HepG2 (cell line): ENCODE data around the gene MMP24OS. TPM values are rescaled to one million over a fixed set of nuclear protein-coding genes. Genes with fewer than 3 reads are reported as not detected.

ENCODE experiments used
- ATAC-seq: fragments of 200-7000 bp; cut with Tn5 transposase; 3 replicates; pipeline ENCODE4 v1.9.1; 2020; ENCODE audit warnings: mild to moderate bottlenecking, moderate library complexity
- BruUV-seq: library from RNA; stranded (reverse); fragments of 400-500 nt; replicated peaks from 2 replicates; lab custom pipeline; 2021; lab: Mats Ljungman, UMichigan
- CTCF ChIA-PET: fragments of 300-600 bp; formaldehyde crosslinking; extraction: SDS; loops from one replicate; lab custom pipeline; 2021; ENCODE audit warnings: low total read pairs, inconsistent platforms, low intra/inter-chr PET ratio; lab: Yijun Ruan, JAX
- POLR2A ChIA-PET: fragments of 350-600 bp; sonication (Branson Sonifier 250); formaldehyde crosslinking; loops from one replicate; lab custom pipeline; 2020; ENCODE audit warnings: antibody characterized with exemption, inconsistent platforms; lab: Yijun Ruan, JAX
- DNase-seq: peaks from one replicate; pipeline ENCODE4 v3.0.0-alpha.2; 2015; ENCODE audit warnings: low spot score
- FAIRE-seq: peaks from 3 replicates; lab custom pipeline; 2011; peaks lifted over from hg19 to GRCh38; lab: Jason Lieb, UNC
- H2AFZ ChIP-seq: one replicate; pipeline ENCODE4 v1.6.1; 2011; ENCODE audit warnings: low read length, inconsistent platforms
- H3K27ac ChIP-seq: fragments of 300-600 bp; 3 replicates; pipeline ENCODE4 v1.8.0; 2011; ENCODE audit warnings: mixed run types, mild to moderate bottlenecking, mixed read lengths, low read length, inconsistent platforms; ENCODE audit not compliant: insufficient read depth; ENCODE audit errors: extremely low read length
- H3K27me3 ChIP-seq, 2 experiments: fragments of 200-600 bp in 1 of 2; 2 replicates in 1 of 2; 3 replicates in 1 of 2; pipeline versions ENCODE4 v1.6.0 to v1.8.0; 2011; ENCODE audit warnings: low read length in 2 of 2, mild to moderate bottlenecking in 2 of 2, moderate library complexity in 2 of 2, inconsistent platforms in 1 of 2; ENCODE audit not compliant: insufficient read depth in 2 of 2, control insufficient read depth in 1 of 2
- H3K36me3 ChIP-seq, 2 experiments: fragments of 200-600 bp in 1 of 2; replicated peaks in 1 of 2; 2 replicates in 1 of 2; 3 replicates in 1 of 2; pipeline versions ENCODE4 v1.5.1 to v1.8.0; 2011; ENCODE audit warnings: low read length in 2 of 2, inconsistent platforms in 1 of 2; ENCODE audit not compliant: insufficient read depth in 2 of 2, control insufficient read depth in 1 of 2
- H3K4me1 ChIP-seq: 2 replicates; pipeline ENCODE4 v1.5.1; 2012; ENCODE audit warnings: low read length, inconsistent platforms; ENCODE audit not compliant: insufficient read depth
- H3K4me2 ChIP-seq: 2 replicates; pipeline ENCODE4 v1.6.0; 2011; ENCODE audit warnings: low read depth, low read length, inconsistent platforms
- H3K4me3 ChIP-seq, 3 experiments: fragments of 200-600 bp in 1 of 3; sonication (generic), shearing (Covaris generic) in 1 of 3; replicated peaks in 1 of 3; 2 replicates each; pipeline ENCODE4 v1.5.1; 2011 to 2016; ENCODE audit warnings: low read length in 3 of 3, inconsistent platforms in 2 of 3, low read depth in 2 of 3, mild to moderate bottlenecking in 2 of 3, control low read depth in 1 of 3, mixed read lengths in 1 of 3; ENCODE audit not compliant: insufficient read depth in 1 of 3
- H3K79me2 ChIP-seq: one replicate; pipeline ENCODE4 v1.6.1; 2011; ENCODE audit warnings: low read length, inconsistent platforms; ENCODE audit not compliant: insufficient read depth
- H3K9ac ChIP-seq: 2 replicates; pipeline ENCODE4 v1.6.0; 2011; ENCODE audit warnings: mild to moderate bottlenecking, low read depth, low read length, inconsistent platforms; ENCODE audit not compliant: insufficient read depth
- H3K9me3 ChIP-seq: 2 replicates; pipeline ENCODE4 v1.5.1; 2012; ENCODE audit warnings: mild to moderate bottlenecking, low read length
- H4K20me1 ChIP-seq: 2 replicates; pipeline ENCODE4 v1.6.0; 2011; ENCODE audit warnings: inconsistent platforms, mild to moderate bottlenecking, low read length, moderate library complexity; ENCODE audit not compliant: insufficient read depth
- DNMT1 ChIP-seq: sonication (generic); formaldehyde crosslinking; IDR thresholded peaks from 2 replicates; pipeline ENCODE4 v1.5.1; 2020; ENCODE audit warnings: mild to moderate bottlenecking, missing genetic modification reagents
- HES4 ChIP-seq: sonication (generic); formaldehyde crosslinking; IDR thresholded peaks from 2 replicates; pipeline ENCODE4 v1.9.0; 2021; ENCODE audit warnings: mild to moderate bottlenecking, missing genetic modification reagents, borderline replicate concordance
- HOXA3 ChIP-seq: sonication (generic); formaldehyde crosslinking; IDR thresholded peaks from 2 replicates; pipeline ENCODE4 v1.5.0; 2020; ENCODE audit warnings: missing genetic modification reagents
- MYC ChIP-seq: sonication (generic); formaldehyde crosslinking; IDR thresholded peaks from 2 replicates; pipeline ENCODE4 v1.9.0; 2021; ENCODE audit warnings: missing genetic modification reagents, borderline replicate concordance
- SALL2 ChIP-seq: sonication (generic); formaldehyde crosslinking; IDR thresholded peaks from 2 replicates; pipeline ENCODE4 v1.8.1; 2023; ENCODE audit warnings: mild to moderate bottlenecking, missing genetic modification reagents, inconsistent platforms
- SPEN ChIP-seq: sonication (generic); formaldehyde crosslinking; IDR thresholded peaks from 2 replicates; pipeline ENCODE4 v1.5.1; 2020; ENCODE audit warnings: low read depth, mild to moderate bottlenecking, missing genetic modification reagents
- ZBTB7B ChIP-seq: sonication (generic); formaldehyde crosslinking; IDR thresholded peaks from 2 replicates; pipeline ENCODE4 v1.4.0; 2020; ENCODE audit warnings: missing genetic modification reagents
- ZNF225 ChIP-seq: sonication (generic); formaldehyde crosslinking; IDR thresholded peaks from 2 replicates; pipeline ENCODE4 v1.4.0; 2020; ENCODE audit warnings: mild to moderate bottlenecking, missing genetic modification reagents
- ZNF331 ChIP-seq: sonication (generic); formaldehyde crosslinking; IDR thresholded peaks from 2 replicates; pipeline ENCODE4 v1.4.0; 2020; ENCODE audit warnings: missing genetic modification reagents
- ZNF547 ChIP-seq: sonication (generic); formaldehyde crosslinking; IDR thresholded peaks from 2 replicates; pipeline ENCODE4 v1.5.1; 2020; ENCODE audit warnings: mild to moderate bottlenecking, missing genetic modification reagents
- ZNF652 ChIP-seq: IDR thresholded peaks from 2 replicates; pipeline ENCODE4 v1.6.1; 2016; ENCODE audit warnings: low read depth, borderline replicate concordance
- ZNF768 ChIP-seq: sonication (generic); formaldehyde crosslinking; IDR thresholded peaks from 2 replicates; pipeline ENCODE4 v1.4.0; 2020; ENCODE audit warnings: missing genetic modification reagents
- ZNF775 ChIP-seq: sonication (generic); formaldehyde crosslinking; IDR thresholded peaks from 2 replicates; pipeline ENCODE4 v1.4.0; 2020; ENCODE audit warnings: missing genetic modification reagents, mild to moderate bottlenecking, moderate library complexity, borderline replicate concordance
- WGBS: methylation state at CpG from one replicate; pipeline ENCODE4 v1.1.6; 2017; ENCODE audit warnings: low lambda C conversion rate; 5-methylcytosine and 5-hydroxymethylcytosine counted together
- in situ Hi-C: cut with HindIII; loops from 2 replicates; pipeline ENCODE4 v1.10.0; 2017; ENCODE audit warnings: low pct_unique_long_range_greater_than_20kb; ENCODE audit not compliant: extremely low pct_ligation_motif_present
- intact Hi-C: fragments of 100-400 bp; cut with micrococcal nuclease; formaldehyde crosslinking; loops from one replicate; pipeline ENCODE4 v1.10.0; 2022; ENCODE audit not compliant: unreplicated experiment
- polyA plus RNA-seq, 8 experiments: library from polyadenylated mRNA; depleted of rRNA in 3 of 8; stranded (reverse) in 7 of 8; unstranded in 1 of 8; fragments of >200 nt; fragmentation: Illumina TruSeq in 4 of 8; extraction: Trizol in 4 of 8; gene quantifications; 2 replicates each; pipeline versions ENCODE4 v1.2.1 to v1.2.3, GENCODE V29; 2011 to 2016; ENCODE audit warnings: low read depth in 4 of 8, missing spikeins in 1 of 8, mixed read lengths in 1 of 8; ENCODE audit not compliant: insufficient read depth in 1 of 8
- total RNA-seq, 5 experiments: library from RNA; depleted of rRNA; stranded (reverse); fragments of >200 nt; fragmentation: Illumina TruSeq; extraction: Trizol; gene quantifications; 2 replicates each; pipeline ENCODE4 v1.2.3, GENCODE V29; 2016; ENCODE audit warnings: low read depth in 1 of 5
- TF ChIP-seq, protein P1 (sequence below): sonication (generic); formaldehyde crosslinking; IDR thresholded peaks from 2 replicates; pipeline ENCODE4 v1.4.0; 2020; ENCODE audit warnings: missing genetic modification reagents

The MMP24OS gene
- total and polyA plus RNA-seq, 2 of the 13 experiments (the other 11 are each of a cell fraction or from before 2014, with no cell fraction given): 6.0 to 8.5 TPM

DNA sequence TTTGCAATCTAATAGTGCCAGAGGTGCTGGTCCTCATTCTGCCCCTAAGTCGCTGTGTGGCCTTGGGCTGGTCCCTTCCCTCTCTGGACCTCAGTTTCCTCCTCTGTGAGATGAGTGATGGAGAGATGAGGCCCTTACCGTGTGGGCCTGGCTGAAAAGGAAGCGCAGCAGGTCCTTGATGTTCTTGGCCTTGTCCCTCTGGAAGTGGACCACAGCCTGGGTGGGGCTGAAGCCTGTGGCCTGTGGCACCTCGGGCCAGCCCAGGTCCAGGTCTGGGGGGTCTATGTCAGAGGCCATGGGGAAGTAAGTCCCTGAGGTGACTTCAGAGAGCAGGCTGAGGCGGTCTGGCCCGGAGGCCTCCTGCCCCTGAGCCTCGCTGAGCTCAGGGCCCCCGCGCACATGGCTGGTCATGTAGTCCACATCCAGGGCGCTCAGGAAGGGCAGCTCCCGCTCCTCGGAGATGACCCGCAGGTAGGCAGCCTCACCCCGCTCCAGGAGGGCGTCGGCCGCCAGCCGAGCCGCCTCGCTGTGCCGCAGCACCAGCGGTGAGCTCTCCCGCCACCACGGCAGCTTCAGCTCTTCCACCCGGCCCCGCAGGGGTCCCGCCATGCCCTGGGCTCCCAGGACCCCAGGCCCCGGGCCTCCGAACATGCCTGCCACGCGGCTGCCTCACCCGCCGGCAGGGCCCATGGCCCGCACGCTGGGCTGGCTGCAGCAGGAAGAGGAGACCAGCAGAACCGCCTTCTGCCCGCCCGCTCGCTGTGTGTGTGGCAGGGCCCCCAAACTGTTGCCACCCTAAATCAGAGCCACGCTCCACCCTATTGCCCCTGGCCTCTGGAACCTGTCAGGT, 14.0 kb upstream of the MMP24OS start, which contains the start of gene FAM83C (continued):
- TF ChIP-seq ZNF547 (CRISPR knock-in tag): 0 out of 2 replicates have a peak, but pooled peaks have one; percentile 20
- no peak for TF ChIP-seq ZNF652 (CRISPR knock-in tag)
- TF ChIP-seq ZNF775 (CRISPR knock-in tag): no peak
- 0 out of 2 replicates have a peak, but pooled peaks have one; percentile 60 for TF ChIP-seq DNMT1 (CRISPR knock-in tag)
- TF ChIP-seq ZBTB7B (CRISPR knock-in tag): 0 out of 2 replicates have a peak, but pooled peaks have one; percentile 27
- TF ChIP-seq HES4 (CRISPR knock-in tag): peak; percentile 71; the same call in 1 of the 2 replicates
- TF ChIP-seq HOXA3: 0 out of 2 replicates have a peak, but pooled peaks have one; percentile 8
- TF ChIP-seq ZNF768 (CRISPR knock-in tag): peak; percentile 88
- 0 out of 2 replicates have a peak, but pooled peaks have one; percentile 56 for TF ChIP-seq SPEN

DNA sequence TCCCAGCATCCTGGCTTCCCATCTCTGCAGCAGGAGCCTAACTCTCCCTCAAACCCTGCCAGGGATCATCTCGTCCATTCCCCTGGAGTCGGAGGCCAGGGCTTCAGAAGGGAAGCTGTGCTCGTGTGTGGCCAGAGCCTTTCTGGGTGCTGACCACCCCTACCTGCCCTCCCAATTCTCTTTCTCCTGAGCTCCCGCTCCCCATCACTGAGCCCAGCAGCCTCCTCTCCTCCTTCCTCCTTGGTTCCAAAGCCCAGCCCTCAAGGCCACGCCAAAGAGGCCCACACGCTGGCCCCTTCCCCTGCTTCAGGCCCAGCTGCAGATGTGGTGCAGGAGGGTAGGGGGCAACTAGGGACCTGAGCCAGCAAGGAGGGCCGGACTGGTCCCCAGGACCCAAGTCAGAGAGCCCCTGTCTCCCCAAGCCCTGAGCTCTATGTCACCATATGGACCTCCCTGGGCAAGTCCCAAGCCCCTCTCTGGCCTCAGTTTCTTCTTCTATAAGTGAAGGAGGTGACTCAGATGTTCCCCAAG, 13.0 kb upstream of the MMP24OS start:
- no peak overlapping the region for H3K9ac ChIP-seq
- CTCF ChIA-PET: no interaction called here
- H2AFZ ChIP-seq: no peak overlapping the region
- no peaks in the 10 kb centered on the region for H3K79me2 ChIP-seq
- no peaks in the 10 kb centered on the region for H4K20me1 ChIP-seq
- BruUV-seq: no TSS peak
- ATAC-seq (no peak), DNase-seq (no peak), FAIRE-seq (no peak)
- POLR2A ChIA-PET: interaction anchor here (0.9 to 1.4 kb wide), 3 partner anchors 11 to 36 kb away, joined by 3 to 4 read pairs (median 3); no protein-coding TSS in a partner anchor
- TF ChIP-seq HES4 (CRISPR knock-in tag) (peak; percentile 63; the same call in 1 of the 2 replicates), SALL2 (CRISPR knock-in tag) (0 out of 2 replicates have a peak, but pooled peaks have one; percentile 52), ZNF225 (CRISPR knock-in tag) (0 out of 2 replicates have a peak, but pooled peaks have one; percentile 40), ZNF331 (no peak), MYC (CRISPR knock-in tag) (0 out of 2 replicates have a peak, but pooled peaks have one; percentile 23)
- TF ChIP-seq, protein P1, sequence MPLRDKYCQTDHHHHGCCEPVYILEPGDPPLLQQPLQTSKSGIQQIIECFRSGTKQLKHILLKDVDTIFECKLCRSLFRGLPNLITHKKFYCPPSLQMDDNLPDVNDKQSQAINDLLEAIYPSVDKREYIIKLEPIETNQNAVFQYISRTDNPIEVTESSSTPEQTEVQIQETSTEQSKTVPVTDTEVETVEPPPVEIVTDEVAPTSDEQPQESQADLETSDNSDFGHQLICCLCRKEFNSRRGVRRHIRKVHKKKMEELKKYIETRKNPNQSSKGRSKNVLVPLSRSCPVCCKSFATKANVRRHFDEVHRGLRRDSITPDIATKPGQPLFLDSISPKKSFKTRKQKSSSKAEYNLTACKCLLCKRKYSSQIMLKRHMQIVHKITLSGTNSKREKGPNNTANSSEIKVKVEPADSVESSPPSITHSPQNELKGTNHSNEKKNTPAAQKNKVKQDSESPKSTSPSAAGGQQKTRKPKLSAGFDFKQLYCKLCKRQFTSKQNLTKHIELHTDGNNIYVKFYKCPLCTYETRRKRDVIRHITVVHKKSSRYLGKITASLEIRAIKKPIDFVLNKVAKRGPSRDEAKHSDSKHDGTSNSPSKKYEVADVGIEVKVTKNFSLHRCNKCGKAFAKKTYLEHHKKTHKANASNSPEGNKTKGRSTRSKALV: no peak
- H3K4me2 ChIP-seq: no peak overlapping the region; the same call in 1 of the 2 replicates
- 28% methylated on average over 7 of the region's 7 CpGs for WGBS
- no peaks in the 10 kb centered on the region for H3K36me3 ChIP-seq
- in situ Hi-C loops (no loop called here), intact Hi-C loops (no loop called here)
- no peak overlapping the region for H3K27ac ChIP-seq
- no peak overlapping the region for H3K4me3 ChIP-seq
- H3K4me1 ChIP-seq: peaks cover 80% of the 10 kb centered on the region
- no peaks in the 10 kb centered on the region for H3K9me3 ChIP-seq
- peaks cover 6 to 49% of the 10 kb centered on the region in 2 experiments for H3K27me3 ChIP-seq
